ENCODE results near the gene MERTK.
A peak's percentile ranks its signal among the peaks of the same experiment; 100 is the strongest.

MERTK gene

GRCh38 chr2:111975053-111975552, 76.7 kb downstream of the MERTK start:
- H3K4me3 ChIP-seq (ENCODE audit: low read depth, low read length), result no peak overlapping the region
- in situ Hi-C loops (cut with HindIII; ENCODE audit: low sequenced_read_pairs), result no loop called here
- TF ChIP-seq, protein P1, sequence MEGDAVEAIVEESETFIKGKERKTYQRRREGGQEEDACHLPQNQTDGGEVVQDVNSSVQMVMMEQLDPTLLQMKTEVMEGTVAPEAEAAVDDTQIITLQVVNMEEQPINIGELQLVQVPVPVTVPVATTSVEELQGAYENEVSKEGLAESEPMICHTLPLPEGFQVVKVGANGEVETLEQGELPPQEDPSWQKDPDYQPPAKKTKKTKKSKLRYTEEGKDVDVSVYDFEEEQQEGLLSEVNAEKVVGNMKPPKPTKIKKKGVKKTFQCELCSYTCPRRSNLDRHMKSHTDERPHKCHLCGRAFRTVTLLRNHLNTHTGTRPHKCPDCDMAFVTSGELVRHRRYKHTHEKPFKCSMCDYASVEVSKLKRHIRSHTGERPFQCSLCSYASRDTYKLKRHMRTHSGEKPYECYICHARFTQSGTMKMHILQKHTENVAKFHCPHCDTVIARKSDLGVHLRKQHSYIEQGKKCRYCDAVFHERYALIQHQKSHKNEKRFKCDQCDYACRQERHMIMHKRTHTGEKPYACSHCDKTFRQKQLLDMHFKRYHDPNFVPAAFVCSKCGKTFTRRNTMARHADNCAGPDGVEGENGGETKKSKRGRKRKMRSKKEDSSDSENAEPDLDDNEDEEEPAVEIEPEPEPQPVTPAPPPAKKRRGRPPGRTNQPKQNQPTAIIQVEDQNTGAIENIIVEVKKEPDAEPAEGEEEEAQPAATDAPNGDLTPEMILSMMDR (IDR thresholded peaks at IDR 0.05; ENCODE audit: low read depth, low read length), result no peak
- peak; percentile 92 for DNase-seq (ENCODE audit: low read depth, low spot score)

GRCh38 chr2:111975819-111976218, 77.4 kb downstream of the MERTK start:
- DNase-seq (ENCODE audit: low read depth, low spot score), result no peak
- H3K4me3 ChIP-seq (ENCODE audit: low read depth, low read length), result no peak overlapping the region
- in situ Hi-C loops (cut with HindIII; ENCODE audit: low sequenced_read_pairs), result no loop called here
- TF ChIP-seq, protein P1 (IDR thresholded peaks at IDR 0.05; ENCODE audit: low read depth, low read length), result no peak

- in situ Hi-C loops (cut with HindIII; ENCODE audit: low sequenced_read_pairs), result no loop called here
- TF ChIP-seq, protein P1 (IDR thresholded peaks at IDR 0.05; ENCODE audit: low read depth, low read length), result no peak
- H3K4me3 ChIP-seq (ENCODE audit: low read depth, low read length), result no peak overlapping the region
- no peak for DNase-seq (ENCODE audit: low read depth, low spot score)
These were observed 78.8 kb downstream of the MERTK start for GRCh38 chr2:111977240-111977639.

GRCh38 chr2:111978452-111979170, 80.2 kb downstream of the MERTK start:
- no peak overlapping the region for H3K4me3 ChIP-seq (ENCODE audit: low read depth, low read length)
- TF ChIP-seq, protein P1 (IDR thresholded peaks at IDR 0.05; ENCODE audit: low read depth, low read length), result no peak
- in situ Hi-C loops (cut with HindIII; ENCODE audit: low sequenced_read_pairs), result no loop called here
- DNase-seq (ENCODE audit: low read depth, low spot score), result no peak

DNA sequence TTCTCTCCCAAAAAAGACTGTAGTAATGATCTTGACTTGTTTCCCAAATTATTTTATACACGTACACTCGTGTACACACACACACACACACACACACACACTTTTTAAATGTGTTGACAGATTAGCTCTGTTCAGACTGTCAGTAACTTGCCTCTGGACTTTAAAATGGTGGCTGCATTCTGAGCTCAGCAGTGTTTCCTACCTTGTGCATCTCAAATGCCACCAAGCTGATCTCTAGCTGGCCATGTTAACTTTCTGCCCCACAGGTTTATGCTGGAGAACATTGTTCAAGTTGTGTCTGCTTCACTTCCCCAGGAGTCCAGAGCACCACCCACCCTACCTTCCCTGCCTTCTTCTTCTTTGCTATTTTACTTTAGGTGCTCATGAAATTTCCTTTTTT, 83.3 kb downstream of the MERTK start:
- no peak for DNase-seq (ENCODE audit: low read depth, low spot score)
- in situ Hi-C loops (cut with HindIII; ENCODE audit: low sequenced_read_pairs), result no loop called here
- no peak overlapping the region for H3K4me3 ChIP-seq (ENCODE audit: low read depth, low read length)
- TF ChIP-seq, protein P1 (IDR thresholded peaks at IDR 0.05; ENCODE audit: low read depth, low read length), result no peak

DNA sequence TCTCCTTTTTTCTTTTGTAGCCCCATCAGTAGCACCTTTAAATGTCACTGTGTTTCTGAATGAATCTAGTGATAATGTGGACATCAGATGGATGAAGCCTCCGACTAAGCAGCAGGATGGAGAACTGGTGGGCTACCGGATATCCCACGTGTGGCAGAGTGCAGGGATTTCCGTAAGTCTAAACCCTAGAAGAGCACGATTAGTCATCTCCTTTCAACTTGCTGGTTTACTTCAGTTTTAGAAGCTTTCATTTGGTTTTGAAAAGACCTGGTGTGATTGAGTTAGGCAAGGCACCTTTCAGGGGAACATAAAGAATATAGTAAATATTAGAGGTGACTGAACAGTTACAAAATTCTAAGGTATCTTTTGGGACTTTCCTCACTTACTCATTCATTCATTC, 84.4 kb downstream of the MERTK start:
- no peak overlapping the region for H3K4me3 ChIP-seq (ENCODE audit: low read depth, low read length)
- no peak for DNase-seq (ENCODE audit: low read depth, low spot score)
- TF ChIP-seq, protein P1 (IDR thresholded peaks at IDR 0.05; ENCODE audit: low read depth, low read length), result no peak
- in situ Hi-C loops (cut with HindIII; ENCODE audit: low sequenced_read_pairs), result no loop called here

All from astrocyte of the spinal cord (primary cell).